Omental fat pad (tissue), 4 donors: ENCODE measurements around the gene SPINK14. TPM values are rescaled to one million over a fixed set of nuclear protein-coding genes. Genes with fewer than 3 reads are reported as not detected.

Source experiments
- ATAC-seq: fragments of 150-250 bp; one replicate; pipeline ENCODE4 v1.9.1; 2016; ENCODE audit warnings: mild to moderate bottlenecking, moderate library complexity; ENCODE audit not compliant: low FRiP score
- DNase-seq: peaks from one replicate; pipeline ENCODE4 v3.0.0-alpha.2; 2019; ENCODE audit warnings: low spot score
- CTCF ChIP-seq, 3 donors: fragments of 450-650 bp; IDR thresholded peaks; one replicate each; pipeline ENCODE4 v1.5.1; 2016 to 2017; ENCODE audit warnings: antibody characterized with exemption in 3 of 3, mild to moderate bottlenecking in 3 of 3, moderate library complexity in 2 of 3
- total RNA-seq, 4 donors: library from RNA; depleted of rRNA; stranded (reverse); fragments of >200 nt; gene quantifications; one replicate each; pipeline ENCODE4 v1.1.0, GENCODE V29; 2016

Gene SPINK14
- total RNA-seq, 4 donors from 2014 or later = not detected

- no peak for ATAC-seq
- no peak for DNase-seq
- no peak for TF ChIP-seq CTCF (IDR thresholded peaks at IDR 0.05)
Measured at GRCh38 chr5:148205865-148206264, 37.5 kb downstream of the SPINK14 start.

DNA sequence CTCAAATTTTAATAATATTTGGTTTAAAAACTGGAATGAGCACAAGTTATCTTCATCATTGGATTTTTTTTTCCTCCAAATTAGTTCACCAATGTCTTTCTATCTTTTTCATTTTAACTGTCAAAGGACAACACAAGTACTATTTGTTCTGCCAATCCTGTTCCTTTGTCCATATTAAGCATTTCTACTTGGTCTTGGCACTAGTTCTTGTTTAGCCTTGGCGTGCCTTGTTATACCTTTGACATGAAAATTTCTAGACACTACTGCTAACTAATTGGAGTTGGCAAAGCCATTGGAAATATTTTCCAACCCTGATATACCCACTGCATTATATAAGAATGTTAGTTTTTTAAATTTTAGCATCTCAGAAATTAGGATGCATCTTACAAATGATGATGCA, 38.3 kb downstream of the SPINK14 start:
- DNase-seq (no peak), ATAC-seq (no peak)
- TF ChIP-seq CTCF (IDR thresholded peaks at IDR 0.05) = no peak

DNA sequence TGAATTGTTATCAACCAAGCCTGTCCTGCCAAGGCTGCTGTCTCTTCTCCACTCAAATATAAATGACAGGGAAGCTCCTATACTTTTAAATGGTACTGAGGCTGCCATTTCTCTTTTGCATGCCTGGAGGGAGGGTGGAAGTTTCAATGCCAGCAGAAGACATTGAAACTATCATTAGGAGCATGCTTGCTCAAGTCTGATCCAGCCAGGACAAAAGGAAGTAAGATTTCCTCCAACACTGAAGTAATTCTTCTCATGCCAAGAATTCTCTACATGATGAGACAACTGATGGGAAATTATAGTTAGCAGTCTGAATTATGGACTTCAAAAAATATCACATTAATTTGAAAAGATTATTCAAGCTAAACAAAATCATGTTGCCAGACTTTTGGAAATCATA, 39.9 kb downstream of the SPINK14 start:
- TF ChIP-seq CTCF (IDR thresholded peaks at IDR 0.05) = no peak
- no peak for ATAC-seq

DNA sequence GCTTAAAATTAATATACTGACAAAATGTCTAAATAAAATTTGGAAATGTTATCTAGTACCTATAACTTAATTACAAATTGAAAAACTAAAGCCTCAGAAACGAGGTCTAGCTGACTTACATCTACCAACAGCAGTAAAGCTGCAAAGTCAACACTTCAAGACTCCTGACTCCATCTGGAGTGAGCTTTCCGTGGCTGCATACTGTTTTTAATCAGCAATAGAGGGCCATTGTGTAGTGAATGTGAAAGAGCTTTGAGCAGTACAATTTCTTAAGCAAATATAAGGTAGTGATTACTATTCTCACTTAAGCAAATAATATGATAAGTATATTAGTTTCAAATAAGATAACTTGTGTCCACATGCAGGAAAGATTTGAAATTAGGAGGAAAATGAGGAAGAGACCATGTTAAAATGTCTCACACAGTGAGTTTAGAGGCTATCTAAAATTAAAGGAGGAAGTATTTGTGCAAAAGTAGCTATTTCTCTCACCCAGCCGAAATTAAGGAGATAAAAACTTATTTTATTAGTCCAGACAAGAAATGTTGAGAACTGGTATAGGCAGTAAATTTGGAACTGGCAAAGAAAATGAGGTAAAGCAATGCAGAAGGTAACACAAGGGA, 40.9 kb downstream of the SPINK14 start:
- no peak for DNase-seq
- no peak for TF ChIP-seq CTCF (IDR thresholded peaks at IDR 0.05)
- no peak for ATAC-seq

More for the DNA sequence above, 39.9 kb downstream of the SPINK14 start:
- no peak for DNase-seq

DNA sequence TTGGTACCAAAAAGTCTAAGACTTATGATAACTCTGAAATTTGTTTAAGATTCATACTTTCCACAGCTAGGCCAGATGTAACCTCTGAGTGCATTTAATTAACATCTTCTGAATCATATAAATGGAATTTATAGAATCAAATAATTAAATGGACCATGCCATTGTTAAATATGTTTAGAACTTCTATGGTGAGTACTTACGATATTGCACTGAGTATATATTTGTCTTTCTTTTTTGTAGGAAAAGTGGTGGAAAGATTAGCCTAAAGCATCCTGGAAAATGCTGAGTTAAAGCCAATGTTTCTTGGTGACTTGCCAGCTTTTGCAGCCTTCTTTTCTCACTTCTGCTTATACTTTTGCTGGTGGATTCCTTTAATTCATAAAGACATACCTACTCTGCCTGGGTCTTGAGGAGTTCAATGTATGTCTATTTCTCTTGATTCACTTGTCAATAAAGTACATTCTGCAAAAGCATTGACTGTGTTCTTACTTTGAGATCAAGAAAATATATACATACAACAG, 46.4 kb downstream of the SPINK14 start:
- no peak for ATAC-seq
- no peak for DNase-seq
- no peak for TF ChIP-seq CTCF (IDR thresholded peaks at IDR 0.05)

DNA sequence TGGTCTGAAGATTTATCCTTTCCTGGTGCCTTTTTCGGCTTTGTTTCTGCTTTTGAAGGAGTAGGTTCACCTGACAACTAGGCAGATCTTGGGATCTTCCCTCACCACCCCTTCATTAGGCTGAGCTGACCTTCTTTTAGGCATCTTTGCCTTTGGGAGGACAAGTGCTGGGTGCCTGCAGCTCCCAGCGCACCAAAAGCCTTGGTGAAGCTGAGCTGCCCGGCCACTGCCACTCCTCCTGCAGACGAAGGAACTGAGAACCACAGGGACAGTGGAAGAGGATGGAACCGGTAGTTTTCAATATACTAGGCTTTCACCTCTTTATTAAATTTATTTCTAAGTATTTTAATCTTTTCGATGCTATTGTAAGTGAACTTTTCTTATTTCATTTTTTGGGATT, 53.2 kb downstream of the SPINK14 start:
- ATAC-seq (no peak), DNase-seq (no peak)
- TF ChIP-seq CTCF (IDR thresholded peaks at IDR 0.05) = no peak

DNA sequence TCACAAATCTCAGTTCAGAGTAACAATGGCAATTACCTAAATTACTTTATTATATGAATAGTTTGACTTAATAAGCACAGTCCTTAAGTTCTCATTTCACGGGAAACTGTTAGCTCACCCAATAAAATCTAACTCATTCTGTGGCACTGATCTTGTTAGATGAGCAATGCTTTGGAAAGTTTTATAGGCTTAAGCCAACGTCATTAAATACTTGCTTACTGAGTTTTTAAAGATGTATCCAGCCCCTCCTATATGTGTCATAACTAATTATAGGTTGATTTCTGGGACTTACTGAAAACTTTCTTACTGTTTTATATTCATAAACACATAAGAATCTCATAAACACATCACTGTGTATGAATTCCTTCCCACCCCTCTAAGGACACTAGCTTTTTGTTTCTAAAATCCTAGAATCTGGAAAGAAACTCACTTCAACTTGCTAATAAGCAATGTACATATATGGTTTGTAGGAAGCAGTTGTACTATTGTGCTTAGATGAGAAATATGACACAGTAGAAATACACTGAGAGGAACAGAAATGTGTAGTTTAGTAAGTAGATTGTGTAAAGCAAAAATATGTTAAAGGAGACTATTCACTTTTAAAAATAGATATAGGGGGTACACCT, 55.9 kb downstream of the SPINK14 start:
- ATAC-seq (no peak), DNase-seq (no peak)
- no peak for TF ChIP-seq CTCF (IDR thresholded peaks at IDR 0.05)
